DOHH2 (cell line): Measurements from ENCODE around the gene RIPOR3.

Experiments
- H3F3A ChIP-seq: fragments of 200-600 bp; sonication (generic), shearing (Covaris generic); 2 replicates; pipeline ENCODE4 v1.6.0; 2016; ENCODE audit warnings: antibody characterized with exemption, mild to moderate bottlenecking; ENCODE audit not compliant: control insufficient read depth, insufficient read depth
- H3K27ac ChIP-seq: fragments of 200-600 bp; sonication (generic); 2 replicates; pipeline ENCODE4 v1.5.1; 2014; ENCODE audit warnings: low read depth, mild to moderate bottlenecking, low read length, moderate library complexity
- H3K27me3 ChIP-seq: fragments of 200-600 bp; sonication (generic); 2 replicates; pipeline ENCODE4 v1.6.1; 2014; ENCODE audit warnings: mild to moderate bottlenecking, low read length, mixed read lengths; ENCODE audit not compliant: control insufficient read depth
- H3K36me3 ChIP-seq: fragments of 200-600 bp; sonication (generic); 2 replicates; pipeline ENCODE4 v1.6.1; 2014; ENCODE audit warnings: mild to moderate bottlenecking, low read length, moderate library complexity, mixed read lengths; ENCODE audit not compliant: control insufficient read depth
- H3K4me1 ChIP-seq: fragments of 200-600 bp; sonication (generic); 2 replicates; pipeline ENCODE4 v1.6.1; 2014; ENCODE audit warnings: mild to moderate bottlenecking, low read length, mixed read lengths; ENCODE audit not compliant: control insufficient read depth
- H3K4me2 ChIP-seq: fragments of 200-600 bp; sonication (generic); 2 replicates; pipeline ENCODE4 v1.6.0; 2014; ENCODE audit warnings: mild to moderate bottlenecking, low read length, moderate library complexity
- H3K4me3 ChIP-seq: fragments of 200-600 bp; sonication (generic); 2 replicates; pipeline ENCODE4 v1.5.1; 2014; ENCODE audit warnings: mild to moderate bottlenecking, low read length, mixed read lengths
- H3K79me2 ChIP-seq: fragments of 200-600 bp; sonication (generic); 2 replicates; pipeline ENCODE4 v1.6.1; 2014; ENCODE audit warnings: mild to moderate bottlenecking, low read length, mixed read lengths; ENCODE audit not compliant: control insufficient read depth
- H3K9me2 ChIP-seq: fragments of 200-600 bp; sonication (generic); replicated peaks from 2 replicates; pipeline ENCODE4 v1.6.1; 2014; ENCODE audit warnings: mild to moderate bottlenecking, low read length, mixed read lengths; ENCODE audit not compliant: control insufficient read depth
- H3K9me3 ChIP-seq: fragments of 200-600 bp; sonication (generic); 2 replicates; pipeline ENCODE4 v1.6.1; 2014; ENCODE audit warnings: antibody characterized with exemption, low read length, mixed read lengths; ENCODE audit not compliant: control insufficient read depth, insufficient read depth
- H4K20me1 ChIP-seq: fragments of 200-600 bp; sonication (generic); 2 replicates; pipeline ENCODE4 v1.6.0; 2014; ENCODE audit warnings: low read depth, mild to moderate bottlenecking, antibody characterized with exemption, low read length, moderate library complexity; ENCODE audit not compliant: control insufficient read depth, insufficient read depth
- CTCF ChIP-seq: fragments of 200-600 bp; sonication (generic); IDR thresholded peaks from one replicate; pipeline ENCODE4 v1.5.1; 2014; ENCODE audit warnings: antibody characterized with exemption, mild to moderate bottlenecking, low read depth, low read length; ENCODE audit not compliant: poor library complexity, severe bottlenecking
- EZH2phosphoT487 ChIP-seq: fragments of 200-600 bp; sonication (generic); IDR thresholded peaks from 2 replicates; pipeline ENCODE4 v1.6.1; 2017; ENCODE audit warnings: borderline replicate concordance, mild to moderate bottlenecking, antibody characterized with exemption, low read length, moderate library complexity, mixed read lengths

RIPOR3 gene

GRCh38 chr20:50577175-50578018, 113.9 kb downstream of the RIPOR3 start:
- Histone ChIP-seq H3K4me3 (no peak overlapping the region), H4K20me1 (no peaks in the 10 kb centered on the region), H3K79me2 (no peaks in the 10 kb centered on the region), H3K27me3 (no peaks in the 10 kb centered on the region), H3K9me3 (no peaks in the 10 kb centered on the region), H3K9me2 (no peaks in the 10 kb centered on the region), H3K4me1 (peaks cover 8% of the 10 kb centered on the region), H3K27ac (no peak overlapping the region), H3K4me2 (no peak overlapping the region), H3K36me3 (peaks cover 59% of the 10 kb centered on the region), H3F3A (no peaks in the 10 kb centered on the region)
- TF ChIP-seq EZH2phosphoT487 (no peak), CTCF (no peak)

GRCh38 chr20:50575865-50576720, 115.2 kb downstream of the RIPOR3 start:
- Histone ChIP-seq H3K27me3 (no peaks in the 10 kb centered on the region), H3K79me2 (no peaks in the 10 kb centered on the region; the same call in 1 of the 2 replicates)

GRCh38 chr20:50574586-50574985, 116.8 kb downstream of the RIPOR3 start:
- Histone ChIP-seq H3K79me2 (no peaks in the 10 kb centered on the region; the same call in 1 of the 2 replicates), H3K27me3 (no peaks in the 10 kb centered on the region), H3K4me1 (no peaks in the 10 kb centered on the region), H3K9me2 (no peaks in the 10 kb centered on the region), H4K20me1 (no peaks in the 10 kb centered on the region), H3K9me3 (no peaks in the 10 kb centered on the region), H3K27ac (no peak overlapping the region), H3F3A (no peaks in the 10 kb centered on the region), H3K4me3 (no peak overlapping the region), H3K36me3 (peaks cover 35% of the 10 kb centered on the region), H3K4me2 (no peak overlapping the region)
- TF ChIP-seq CTCF (no peak), EZH2phosphoT487 (no peak)

More at GRCh38 chr20:50575865-50576720, 115.2 kb downstream of the RIPOR3 start:
- Histone ChIP-seq H3K4me2 (no peak overlapping the region), H3K9me2 (no peaks in the 10 kb centered on the region), H3K36me3 (peaks cover 47% of the 10 kb centered on the region), H3K4me3 (no peak overlapping the region), H3F3A (no peaks in the 10 kb centered on the region), H3K4me1 (no peaks in the 10 kb centered on the region), H3K9me3 (no peaks in the 10 kb centered on the region), H3K27ac (no peak overlapping the region), H4K20me1 (no peaks in the 10 kb centered on the region)
- TF ChIP-seq EZH2phosphoT487: no peak
- TF ChIP-seq CTCF: peak; percentile 86
